ENCODE results near the gene LPCAT3.

GRCh38 chr12:7018350-7019042 lies at the start of gene LPCAT3:
- peak; percentile 65 to 74 (median 69) for TF ChIP-seq CTCF (IDR thresholded peaks at IDR 0.05 in 2 of 3, conservative IDR thresholded peaks at IDR 0.05 in 1 of 3; ENCODE audit: borderline replicate concordance in 1 of 3, insufficient read depth in 1 of 3, low read depth in 2 of 3, low read length in 2 of 3)
- peak; percentile 73 for TF ChIP-seq POLR2AphosphoS5 (IDR thresholded peaks at IDR 0.05; ENCODE audit: low read depth, low read length)

Measured in HCT116 (cell line).